ENCODE results near the gene CASKIN1.
A peak's percentile ranks its signal among the peaks of the same experiment; 100 is the strongest.

CASKIN1 gene

GRCh38 chr16:2197765-2198164 lies 1.4 kb upstream of the CASKIN1 start:
- Histone ChIP-seq H3K27ac (ENCODE audit: low read depth, low read length) (no peak overlapping the region), H3K27me3 (ENCODE audit: low read length) (no peaks in the 10 kb centered on the region), H3K4me3 (ENCODE audit: insufficient read depth, low read length, poor library complexity, severe bottlenecking) (no peak overlapping the region), H3K9ac (ENCODE audit: low read length) (no peak overlapping the region), H3F3A (ENCODE audit: insufficient read depth) (0 out of 2 replicates have a peak, but pooled peaks cover 8% of the 10 kb centered on the region), H3K36me3 (ENCODE audit: low read length) (no peaks in the 10 kb centered on the region), H3K9me2 (replicated peaks; ENCODE audit: insufficient read depth, low read length) (no peaks in the 10 kb centered on the region), H3K4me2 (ENCODE audit: low read depth, low read length, poor library complexity, severe bottlenecking) (no peak overlapping the region), H3K79me2 (ENCODE audit: insufficient read depth, low read length) (no peaks in the 10 kb centered on the region), H2AFZ (ENCODE audit: low read depth, low read length, severe bottlenecking) (no peak overlapping the region), H3K9me3 (ENCODE audit: insufficient read depth, low read length) (no peaks in the 10 kb centered on the region), H4K20me1 (ENCODE audit: low read depth, low read length) (no peaks in the 10 kb centered on the region)
- TF ChIP-seq CTCF (IDR thresholded peaks at IDR 0.05; ENCODE audit: insufficient read depth, low read length, poor library complexity, severe bottlenecking) (no peak), EZH2phosphoT487 (conservative IDR thresholded peaks at IDR 0.05; ENCODE audit: low read length) (no peak)

- H3K27me3 ChIP-seq (ENCODE audit: low read length), result no peaks in the 10 kb centered on the region
- H3K27ac ChIP-seq (ENCODE audit: low read depth, low read length), result no peak overlapping the region
- H3K9me2 ChIP-seq (replicated peaks; ENCODE audit: insufficient read depth, low read length), result no peaks in the 10 kb centered on the region
- no peaks in the 10 kb centered on the region for H3K79me2 ChIP-seq (ENCODE audit: insufficient read depth, low read length)
- H2AFZ ChIP-seq (ENCODE audit: low read depth, low read length, severe bottlenecking), result no peak overlapping the region
- no peak overlapping the region for H3K4me2 ChIP-seq (ENCODE audit: low read depth, low read length, poor library complexity, severe bottlenecking)
- no peaks in the 10 kb centered on the region for H4K20me1 ChIP-seq (ENCODE audit: low read depth, low read length)
- H3K9me3 ChIP-seq (ENCODE audit: insufficient read depth, low read length), result no peaks in the 10 kb centered on the region
- no peak overlapping the region for H3K4me3 ChIP-seq (ENCODE audit: insufficient read depth, low read length, poor library complexity, severe bottlenecking)
- H3K36me3 ChIP-seq (ENCODE audit: low read length), result no peaks in the 10 kb centered on the region
- no peak overlapping the region for H3K9ac ChIP-seq (ENCODE audit: low read length)
- TF ChIP-seq CTCF (IDR thresholded peaks at IDR 0.05; ENCODE audit: insufficient read depth, low read length, poor library complexity, severe bottlenecking) (no peak), EZH2phosphoT487 (conservative IDR thresholded peaks at IDR 0.05; ENCODE audit: low read length) (no peak)
- H3F3A ChIP-seq (ENCODE audit: insufficient read depth), result 0 out of 2 replicates have a peak, but pooled peaks cover 8% of the 10 kb centered on the region
Observed at GRCh38 chr16:2196981-2197511, 641 bp upstream of the CASKIN1 start.

- Histone ChIP-seq H3K9me3 (ENCODE audit: insufficient read depth, low read length) (no peaks in the 10 kb centered on the region), H2AFZ (ENCODE audit: low read depth, low read length, severe bottlenecking) (no peak overlapping the region), H3K27ac (ENCODE audit: low read depth, low read length) (no peak overlapping the region), H4K20me1 (ENCODE audit: low read depth, low read length) (no peaks in the 10 kb centered on the region), H3K27me3 (ENCODE audit: low read length) (no peaks in the 10 kb centered on the region), H3K9me2 (replicated peaks; ENCODE audit: insufficient read depth, low read length) (no peaks in the 10 kb centered on the region), H3K4me3 (ENCODE audit: insufficient read depth, low read length, poor library complexity, severe bottlenecking) (no peak overlapping the region), H3F3A (ENCODE audit: insufficient read depth) (0 out of 2 replicates have a peak, but pooled peaks cover 8% of the 10 kb centered on the region), H3K4me2 (ENCODE audit: low read depth, low read length, poor library complexity, severe bottlenecking) (peak overlapping the region; percentile 23), H3K36me3 (ENCODE audit: low read length) (no peaks in the 10 kb centered on the region), H3K79me2 (ENCODE audit: insufficient read depth, low read length) (no peaks in the 10 kb centered on the region), H3K9ac (ENCODE audit: low read length) (no peak overlapping the region)
- TF ChIP-seq EZH2phosphoT487 (conservative IDR thresholded peaks at IDR 0.05; ENCODE audit: low read length) (no peak), CTCF (IDR thresholded peaks at IDR 0.05; ENCODE audit: insufficient read depth, low read length, poor library complexity, severe bottlenecking) (no peak)
Observed at GRCh38 chr16:2195322-2196161, 863 bp downstream of the CASKIN1 start.
